Measurements from ENCODE around the gene OLR1. TPM values are rescaled to one million over a fixed set of nuclear protein-coding genes. Genes with fewer than 3 reads are reported as not detected.

Gene OLR1
- total RNA-seq, 2 experiments from 2014 or later = not detected

DNA sequence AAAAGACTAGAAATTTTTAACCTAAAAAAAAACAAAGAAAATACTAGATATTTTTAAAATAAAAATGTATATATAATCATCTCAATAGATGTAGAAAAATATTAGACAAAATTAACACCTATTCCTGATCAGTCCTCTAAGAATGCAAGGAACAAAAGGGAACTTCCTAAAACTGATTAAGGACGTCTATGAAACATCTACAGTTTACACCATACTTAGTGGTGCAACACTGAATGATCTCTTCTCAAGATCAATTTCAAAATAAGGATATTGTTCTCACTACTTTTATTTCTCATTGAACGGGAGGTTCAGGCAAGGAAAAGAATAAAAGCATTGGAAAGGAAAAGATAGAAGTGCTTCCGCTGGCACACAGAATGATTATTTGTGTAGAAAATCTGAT is 16.0 kb downstream of the OLR1 start:
- POLR2A ChIA-PET = no interaction called here
- no peak for ATAC-seq (ENCODE audit: low read depth)
- Mint-ChIP-seq H3K36me3 (no peaks in the 10 kb centered on the region), H3K4me3 (no peak overlapping the region), H3K27me3 (peaks cover 42% of the 10 kb centered on the region), H3K4me1 (peaks cover 9% of the 10 kb centered on the region), H3K27ac (no peak overlapping the region), H3K9me3 (no peaks in the 10 kb centered on the region)
- DNase-seq = no peak

DNA sequence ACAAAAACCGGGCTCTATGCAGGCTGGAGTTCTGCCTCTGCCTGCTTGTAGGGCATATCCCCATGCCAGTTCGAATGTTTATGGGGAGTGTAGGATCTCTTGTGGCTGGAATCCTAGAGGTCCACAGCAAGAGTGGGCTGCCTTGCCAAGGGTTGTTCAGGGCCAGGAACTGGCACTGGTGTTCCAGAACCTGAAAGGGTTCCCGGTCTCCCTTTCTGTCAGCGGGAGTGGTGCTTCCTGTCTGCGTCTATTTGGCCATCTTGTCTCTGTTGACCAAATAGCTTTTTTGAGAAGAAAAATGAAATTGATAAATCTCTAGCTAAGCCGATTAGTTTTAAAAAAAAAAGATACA is 17.8 kb downstream of the OLR1 start:
- H3K9me3 Mint-ChIP-seq = no peaks in the 10 kb centered on the region
- peaks cover 30% of the 10 kb centered on the region for H3K27me3 Mint-ChIP-seq
- POLR2A ChIA-PET = no interaction called here
- H3K4me3 Mint-ChIP-seq = peak overlapping the region; percentile 92
- H3K36me3 Mint-ChIP-seq = no peaks in the 10 kb centered on the region
- DNase-seq = no peak
- H3K27ac Mint-ChIP-seq = peak overlapping the region; percentile 81
- peaks cover 9% of the 10 kb centered on the region for H3K4me1 Mint-ChIP-seq
- no peak for ATAC-seq (ENCODE audit: low read depth)

DNA sequence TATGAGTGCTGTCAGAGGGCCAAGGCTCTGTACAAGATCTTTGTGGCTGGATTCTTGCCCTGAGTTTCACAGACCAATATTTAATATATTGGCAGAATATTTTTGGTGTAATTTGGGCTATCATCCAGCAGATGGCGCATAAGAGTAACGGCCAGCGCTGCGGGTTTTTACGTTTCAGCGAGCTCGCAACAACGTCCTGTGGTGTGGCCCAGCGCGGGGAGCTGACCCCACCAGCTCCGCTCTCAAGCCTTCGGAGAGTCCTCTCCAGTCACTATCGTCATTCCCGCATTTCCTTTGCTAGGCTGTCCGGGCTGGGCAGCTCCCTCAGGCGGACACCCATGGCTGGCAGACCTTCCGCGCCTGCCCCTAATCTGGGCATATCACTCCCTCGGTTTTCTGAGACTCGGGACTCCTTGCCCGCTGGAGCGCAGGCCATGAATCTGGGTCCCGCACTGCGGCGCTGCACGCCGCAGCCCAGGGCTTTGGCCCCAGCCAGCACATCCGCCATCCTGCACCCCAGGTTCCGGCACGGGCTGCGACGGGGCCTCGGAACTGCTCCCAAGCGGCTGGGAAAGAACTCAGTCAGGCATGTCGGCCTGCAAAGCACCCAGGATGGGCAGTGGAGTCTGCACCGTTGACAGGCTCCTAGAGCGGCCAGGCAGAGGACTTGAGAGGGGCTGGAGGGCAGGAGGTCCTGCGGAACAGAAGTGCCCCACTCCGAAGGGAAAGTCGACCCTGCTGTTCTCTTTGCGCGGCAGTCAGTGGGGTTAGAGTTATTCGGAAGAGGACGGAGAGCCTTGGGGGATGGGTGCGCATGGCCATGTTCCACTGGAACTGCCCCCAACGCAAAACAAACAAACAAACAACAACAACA is 18.4 kb downstream of the OLR1 start:
- Mint-ChIP-seq H3K36me3 (no peaks in the 10 kb centered on the region), H3K27ac (peak overlapping the region; percentile 81), H3K27me3 (peaks cover 24% of the 10 kb centered on the region), H3K9me3 (no peaks in the 10 kb centered on the region), H3K4me3 (peak overlapping the region; percentile 92), H3K4me1 (peaks cover 9% of the 10 kb centered on the region)
- ATAC-seq (ENCODE audit: low read depth) (peak; percentile 79), DNase-seq (peak; percentile 75)
- POLR2A ChIA-PET = interaction anchor here (0.7 to 1.0 kb wide), 2 partner anchors 36 to 523 kb away, joined by 3 to 6 read pairs; no protein-coding TSS in a partner anchor

DNA sequence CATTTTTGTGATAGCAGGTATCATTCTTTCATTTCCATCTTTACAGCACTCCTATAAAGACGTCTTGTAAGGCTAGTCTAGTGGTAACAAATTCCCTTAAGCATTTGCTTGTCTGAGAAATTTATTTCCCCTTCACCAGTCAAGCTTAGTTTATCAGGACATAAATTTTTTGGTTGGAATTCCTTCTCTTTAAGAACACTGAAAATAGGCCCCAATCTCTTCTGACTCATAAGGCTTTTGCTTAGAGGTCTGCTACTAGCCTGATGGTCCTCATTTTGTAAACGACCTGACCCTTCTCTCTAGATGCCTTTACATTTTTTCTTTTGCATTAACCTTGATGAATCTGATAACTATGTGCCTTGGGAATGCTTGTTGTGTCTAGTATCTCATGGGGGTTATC is 20.3 kb downstream of the OLR1 start:
- no peaks in the 10 kb centered on the region for H3K9me3 Mint-ChIP-seq
- H3K36me3 Mint-ChIP-seq = no peaks in the 10 kb centered on the region
- POLR2A ChIA-PET = no interaction called here
- peaks cover 20% of the 10 kb centered on the region for H3K27me3 Mint-ChIP-seq
- ATAC-seq (ENCODE audit: low read depth) = no peak
- no peak for DNase-seq
- no peak overlapping the region for H3K27ac Mint-ChIP-seq
- H3K4me3 Mint-ChIP-seq = no peak overlapping the region
- peaks cover 9% of the 10 kb centered on the region for H3K4me1 Mint-ChIP-seq

DNA sequence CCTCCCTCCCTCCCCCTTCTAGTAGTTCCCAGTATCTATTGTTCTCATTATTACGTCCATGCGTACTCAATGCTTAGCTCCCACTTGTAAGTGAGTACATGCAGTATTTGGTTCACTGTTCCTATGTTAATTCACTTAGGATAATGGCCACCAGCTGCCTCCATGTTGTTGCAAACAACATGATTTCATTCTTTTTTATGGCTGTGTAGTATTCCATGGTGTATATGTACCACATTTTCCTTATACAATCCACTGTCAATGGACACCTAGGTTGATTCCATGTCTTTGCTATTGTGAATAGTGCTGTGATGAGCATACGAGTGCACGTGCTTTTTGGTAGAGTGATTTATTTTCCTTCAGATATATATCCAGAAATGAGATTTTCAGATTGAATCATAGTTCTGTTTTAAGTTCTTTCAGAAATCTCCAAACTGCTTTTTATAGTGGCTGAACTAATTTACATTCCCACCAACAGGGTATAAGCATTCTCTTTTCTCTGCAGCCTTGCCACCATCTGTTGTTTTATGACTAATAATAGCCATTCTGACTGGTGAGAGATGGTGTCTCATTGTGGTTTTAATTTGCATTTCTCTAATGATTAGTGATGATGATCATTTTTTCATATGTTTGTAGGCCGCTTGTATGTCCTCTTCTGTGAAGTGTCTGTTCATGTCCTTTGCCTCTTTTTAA is 24.1 kb downstream of the OLR1 start:
- no peaks in the 10 kb centered on the region for H3K9me3 Mint-ChIP-seq
- peaks cover under 1% of the 10 kb centered on the region for H3K4me1 Mint-ChIP-seq
- POLR2A ChIA-PET = no interaction called here
- ATAC-seq (ENCODE audit: low read depth) (no peak), DNase-seq (no peak)
- H3K27me3 Mint-ChIP-seq = peaks cover 24% of the 10 kb centered on the region
- H3K36me3 Mint-ChIP-seq = no peaks in the 10 kb centered on the region
- no peak overlapping the region for H3K27ac Mint-ChIP-seq
- H3K4me3 Mint-ChIP-seq = no peak overlapping the region

DNA sequence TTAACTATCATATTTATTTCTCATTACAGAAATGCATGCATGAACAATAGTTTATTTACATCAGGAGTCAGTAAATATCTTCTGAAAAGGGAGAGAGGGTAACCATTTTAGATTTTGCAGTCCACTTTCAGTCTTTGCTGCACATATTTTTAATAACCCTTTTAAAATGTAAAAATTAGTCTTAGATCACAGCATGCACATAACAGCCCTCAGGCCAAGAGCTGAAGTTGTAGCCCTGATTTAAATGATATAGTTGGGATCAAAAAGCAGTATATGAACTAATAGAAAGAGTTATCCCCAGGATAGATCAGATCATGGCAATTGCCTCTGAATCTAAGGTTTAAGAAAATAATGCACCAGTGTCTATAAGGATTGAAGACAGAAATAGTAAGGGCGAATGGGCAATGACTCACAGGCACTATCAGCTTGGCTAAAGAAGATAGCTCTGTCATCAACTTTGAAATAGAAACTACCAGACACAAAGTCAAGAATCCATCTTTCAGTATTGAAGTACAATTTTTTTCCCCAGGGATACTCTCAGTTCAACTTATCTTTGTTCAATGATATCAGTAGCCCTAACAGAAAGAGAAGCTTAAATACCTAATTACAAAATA is 28.8 kb downstream of the OLR1 start:
- Mint-ChIP-seq H3K9me3 (no peaks in the 10 kb centered on the region), H3K36me3 (no peaks in the 10 kb centered on the region), H3K4me3 (no peak overlapping the region), H3K4me1 (peaks cover 2% of the 10 kb centered on the region), H3K27me3 (peaks cover 24% of the 10 kb centered on the region), H3K27ac (no peak overlapping the region)
- no peak for ATAC-seq (ENCODE audit: low read depth)
- DNase-seq = no peak
- POLR2A ChIA-PET = no interaction called here

DNA sequence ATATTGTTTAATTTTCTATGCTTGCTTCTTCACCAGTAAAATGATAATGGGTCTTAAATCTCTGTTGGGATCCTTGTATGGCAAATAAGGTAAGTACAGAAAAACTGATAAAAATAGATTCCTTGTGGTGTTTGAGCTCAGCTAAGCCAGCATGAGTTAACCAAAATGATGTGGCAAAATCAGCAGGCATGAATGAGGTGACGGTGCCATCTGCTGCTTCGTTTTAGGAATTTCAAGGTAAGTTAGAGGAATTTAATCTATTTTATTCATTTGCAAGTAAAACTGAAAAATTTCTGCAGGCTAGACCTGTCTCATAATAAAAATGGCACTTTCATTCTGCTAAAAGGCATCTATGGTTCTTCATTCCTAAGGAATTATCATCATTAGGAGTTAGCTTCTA is 31.9 kb downstream of the OLR1 start:
- POLR2A ChIA-PET = interaction anchor here (0.6 to 1.3 kb wide), 2 partner anchors 123 to 326 kb away, joined by 3 to 4 read pairs; no protein-coding TSS in a partner anchor
- H3K9me3 Mint-ChIP-seq = no peaks in the 10 kb centered on the region

DNA sequence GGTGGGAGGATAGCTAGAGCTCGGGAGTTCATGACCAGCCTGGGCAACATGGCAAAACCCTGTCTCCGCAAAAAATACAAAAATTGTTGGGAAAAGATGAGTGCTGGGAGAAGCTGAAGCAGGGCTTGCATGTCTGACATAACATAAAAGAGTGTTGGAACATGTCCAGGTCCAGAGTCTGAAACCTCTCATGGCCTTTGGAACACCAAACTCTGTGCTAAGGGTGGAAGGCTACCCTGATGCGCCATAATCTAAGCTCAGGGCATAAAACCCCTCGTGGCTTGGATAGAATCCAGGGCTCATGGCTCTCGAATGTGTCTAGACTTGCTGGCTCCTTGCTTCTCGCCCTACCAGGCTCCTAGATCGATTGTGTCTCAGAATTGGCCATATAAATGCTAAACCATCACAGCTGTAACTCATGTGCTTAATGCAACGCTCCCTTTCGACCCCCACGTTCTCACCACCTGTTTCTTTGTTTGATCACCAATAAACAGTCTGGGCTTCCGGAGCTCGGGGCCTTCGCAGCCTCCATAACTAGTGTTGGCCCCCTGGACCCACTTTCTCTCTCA is 35.2 kb downstream of the OLR1 start:
- Mint-ChIP-seq H3K27me3 (peaks cover 16% of the 10 kb centered on the region), H3K4me1 (peaks cover 4% of the 10 kb centered on the region), H3K27ac (no peak overlapping the region), H3K4me3 (no peak overlapping the region), H3K36me3 (no peaks in the 10 kb centered on the region), H3K9me3 (no peaks in the 10 kb centered on the region)
- ATAC-seq (ENCODE audit: low read depth) = no peak
- DNase-seq = no peak
- POLR2A ChIA-PET = interaction anchor here (0.6 kb wide), 1 partner anchor 272 kb away, joined by 5 read pairs; no protein-coding TSS in a partner anchor

More for the DNA sequence above, 31.9 kb downstream of the OLR1 start:
- Mint-ChIP-seq H3K4me3 (no peak overlapping the region), H3K27ac (no peak overlapping the region), H3K27me3 (peaks cover 30% of the 10 kb centered on the region), H3K36me3 (no peaks in the 10 kb centered on the region), H3K4me1 (peaks cover 4% of the 10 kb centered on the region)
- peak; percentile 30 for ATAC-seq (ENCODE audit: low read depth)
- DNase-seq = no peak

DNA sequence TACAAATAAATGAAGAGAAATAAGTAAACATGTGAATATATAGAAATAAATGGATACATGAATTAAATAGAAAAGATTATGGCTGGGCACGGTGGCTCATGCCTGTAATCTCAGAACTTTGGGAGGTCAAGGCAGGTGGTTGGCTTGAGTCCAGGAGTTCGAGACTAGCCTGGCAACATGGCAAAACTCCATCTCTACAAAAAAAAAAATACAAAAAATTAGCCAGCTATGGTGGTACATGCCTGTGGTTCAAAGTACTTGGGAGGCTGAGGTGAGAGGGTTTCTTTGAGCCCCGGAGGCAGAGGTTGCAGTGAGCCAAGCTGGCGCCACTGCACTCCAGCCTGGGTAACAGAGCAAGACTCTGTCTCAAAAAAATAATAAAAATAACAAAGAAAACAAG is 36.8 kb downstream of the OLR1 start:
- POLR2A ChIA-PET = interaction anchor here (0.7 kb wide), 1 partner anchor 428 kb away, joined by 3 read pairs; no protein-coding TSS in a partner anchor

DNA sequence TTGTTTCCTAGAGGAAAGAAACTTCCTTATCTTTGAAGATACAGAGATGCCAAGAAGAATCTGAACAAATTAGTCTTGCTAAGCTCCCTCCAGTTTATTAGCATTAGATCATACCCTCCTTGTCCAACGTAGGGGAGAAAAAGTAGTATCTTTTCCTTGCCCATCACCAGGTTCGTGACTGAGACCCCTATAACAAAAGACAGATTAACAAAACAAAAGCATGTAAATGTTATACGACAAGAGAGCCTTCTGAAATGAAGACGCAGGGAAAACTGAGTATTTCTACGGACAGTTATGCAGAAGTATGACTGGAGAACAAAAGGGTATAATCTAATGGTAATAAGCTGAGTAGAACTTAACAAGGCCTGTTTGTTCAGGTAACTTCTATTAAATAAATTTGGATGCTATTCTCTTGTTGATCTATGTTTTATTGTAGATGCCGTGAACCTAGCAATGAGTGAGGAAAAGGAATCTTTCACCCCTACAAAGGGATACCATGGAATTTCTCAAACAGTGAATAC is 39.0 kb downstream of the OLR1 start:
- ATAC-seq (ENCODE audit: low read depth) = no peak
- H3K36me3 Mint-ChIP-seq = no peaks in the 10 kb centered on the region
- POLR2A ChIA-PET = no interaction called here

More for the DNA sequence above, 36.8 kb downstream of the OLR1 start:
- DNase-seq = no peak
- Mint-ChIP-seq H3K4me3 (no peak overlapping the region), H3K9me3 (no peaks in the 10 kb centered on the region), H3K27me3 (peaks cover 16% of the 10 kb centered on the region), H3K27ac (no peak overlapping the region), H3K36me3 (no peaks in the 10 kb centered on the region), H3K4me1 (peaks cover 4% of the 10 kb centered on the region)
- no peak for ATAC-seq (ENCODE audit: low read depth)

DNA sequence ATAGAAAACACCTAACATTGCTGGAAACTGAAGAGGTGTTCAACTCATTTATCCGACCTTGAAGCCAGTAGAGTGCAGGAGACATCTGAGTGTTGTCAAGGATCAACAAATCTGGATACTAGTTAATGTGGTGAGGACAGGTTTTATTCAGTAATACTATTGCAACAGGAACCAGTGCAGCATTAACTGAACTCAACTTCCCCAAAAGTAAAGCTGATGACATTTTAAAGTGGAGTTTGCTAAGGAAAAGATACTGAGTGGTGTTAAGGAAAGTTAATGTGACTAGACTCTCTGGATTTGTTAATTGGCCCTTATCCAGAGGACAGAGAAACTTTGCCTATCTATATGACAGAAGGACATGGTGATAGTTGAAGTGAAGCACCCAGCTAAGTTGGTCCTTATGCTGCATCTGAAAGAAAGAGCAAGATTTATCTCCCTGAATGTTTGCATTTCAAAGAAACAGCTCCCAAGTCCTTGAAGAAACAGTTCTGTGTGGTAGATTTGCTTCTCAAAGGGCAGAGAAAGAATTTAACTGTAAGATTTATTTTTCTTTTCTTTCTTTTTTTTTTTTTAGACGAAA is 40.7 kb downstream of the OLR1 start:
- POLR2A ChIA-PET = no interaction called here
- no peak for DNase-seq
- Mint-ChIP-seq H3K4me1 (peaks cover 3% of the 10 kb centered on the region), H3K36me3 (no peaks in the 10 kb centered on the region), H3K9me3 (no peaks in the 10 kb centered on the region), H3K27me3 (peaks cover 36% of the 10 kb centered on the region), H3K27ac (no peak overlapping the region), H3K4me3 (no peak overlapping the region)
- no peak for ATAC-seq (ENCODE audit: low read depth)

More for the DNA sequence above, 39.0 kb downstream of the OLR1 start:
- no peak for DNase-seq
- H3K4me1 Mint-ChIP-seq = peaks cover 5% of the 10 kb centered on the region
- H3K27me3 Mint-ChIP-seq = peaks cover 28% of the 10 kb centered on the region
- H3K4me3 Mint-ChIP-seq = no peak overlapping the region
- H3K27ac Mint-ChIP-seq = no peak overlapping the region
- no peaks in the 10 kb centered on the region for H3K9me3 Mint-ChIP-seq

DNA sequence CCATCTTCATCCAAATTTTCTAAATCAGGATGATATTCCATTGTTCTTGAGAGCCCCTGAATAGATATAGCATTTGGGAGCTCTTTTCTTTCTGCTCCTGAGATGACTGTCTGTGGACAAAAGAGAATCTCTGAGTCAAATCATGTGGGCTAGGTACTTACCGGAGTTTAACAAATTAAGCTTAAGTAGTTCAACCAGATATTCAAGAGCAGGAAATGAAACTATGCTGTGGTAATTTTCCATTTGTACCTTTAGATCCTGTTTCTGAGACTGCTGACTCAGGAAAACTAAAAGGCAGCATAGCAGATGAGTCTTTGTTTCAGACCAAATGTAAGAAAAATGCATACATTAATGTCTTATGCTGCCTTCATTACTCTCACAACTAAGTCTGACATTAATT is 41.9 kb downstream of the OLR1 start, which contains the start of gene CLEC7A:
Gene CLEC7A, minus strand, starts transcription at position 158 of the 400 bp plus-strand sequence. Its CDS starts 117 bp downstream, at position 41.
- POLR2A ChIA-PET = interaction anchor here (0.8 kb wide), 1 partner anchor 316 kb away, joined by 3 read pairs; no protein-coding TSS in a partner anchor
- Mint-ChIP-seq H3K9me3 (no peaks in the 10 kb centered on the region), H3K36me3 (no peaks in the 10 kb centered on the region), H3K27me3 (peaks cover 43% of the 10 kb centered on the region), H3K4me1 (peaks cover 3% of the 10 kb centered on the region), H3K27ac (no peak within 1 kb of the TSS), H3K4me3 (no peak within 1 kb of the TSS)
- no peak for DNase-seq
- peak; percentile 54 for ATAC-seq (ENCODE audit: low read depth)
